Jurkat, Clone E6-1 (cell line): ENCODE results near the gene RGS6.

Experiments
- DNase-seq: peaks from one replicate; pipeline ENCODE4 v3.0.0-alpha.2; 2011; ENCODE audit warnings: low read depth, low spot score
- H3K4me3 ChIP-seq: 2 replicates; pipeline ENCODE4 v1.5.1; 2011; ENCODE audit warnings: mild to moderate bottlenecking, low read length, control low read depth, moderate library complexity

The RGS6 gene

DNA sequence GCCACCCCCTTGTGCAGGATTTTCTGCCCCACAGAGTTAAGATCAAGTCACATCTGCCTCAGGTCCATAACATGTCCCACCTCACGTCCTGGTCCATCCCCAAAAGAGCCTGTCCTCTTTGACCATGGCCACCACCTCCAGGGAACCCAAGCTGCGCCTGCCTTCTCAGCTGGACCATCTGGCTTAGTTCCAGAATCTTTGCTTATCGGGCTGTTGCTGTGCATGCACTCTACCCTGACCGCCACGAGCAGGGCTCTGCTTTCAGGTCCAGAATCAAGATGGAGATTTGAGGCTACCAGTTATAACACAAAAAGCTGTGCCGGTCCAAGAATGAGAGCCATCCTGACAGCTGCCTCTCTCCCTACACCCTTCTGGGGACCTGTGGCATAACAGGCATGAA, 635.0 kb downstream of the RGS6 start:
- DNase-seq: no peak
- H3K4me3 ChIP-seq: no peak overlapping the region

GRCh38 chr14:72568296-72568992, 636.2 kb downstream of the RGS6 start:
- DNase-seq: no peak
- no peak overlapping the region for H3K4me3 ChIP-seq

- H3K4me3 ChIP-seq: no peak overlapping the region
- DNase-seq: no peak
These were observed 641.6 kb downstream of the RGS6 start for GRCh38 chr14:72573725-72574417.

DNA sequence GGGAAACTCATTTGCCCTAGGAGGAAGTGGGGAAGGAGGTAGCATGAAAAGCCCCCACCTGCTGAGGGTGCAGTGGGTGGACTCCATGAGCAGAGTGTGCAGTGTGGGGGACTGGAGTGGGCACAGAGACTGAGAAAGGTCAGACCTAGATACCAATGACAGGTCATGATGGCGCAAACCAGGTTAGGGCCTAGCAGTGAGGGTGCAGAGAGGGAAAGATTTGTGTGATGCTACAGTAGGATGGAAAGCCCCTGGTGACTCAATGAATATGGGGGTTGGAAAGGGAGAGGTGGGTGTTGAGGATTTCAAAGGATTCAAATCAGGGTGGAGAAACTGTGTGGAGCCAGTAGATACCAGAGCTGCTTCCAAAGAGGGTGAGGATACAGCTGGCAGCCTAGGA, 642.5 kb downstream of the RGS6 start:
- no peak for DNase-seq
- no peak overlapping the region for H3K4me3 ChIP-seq

DNA sequence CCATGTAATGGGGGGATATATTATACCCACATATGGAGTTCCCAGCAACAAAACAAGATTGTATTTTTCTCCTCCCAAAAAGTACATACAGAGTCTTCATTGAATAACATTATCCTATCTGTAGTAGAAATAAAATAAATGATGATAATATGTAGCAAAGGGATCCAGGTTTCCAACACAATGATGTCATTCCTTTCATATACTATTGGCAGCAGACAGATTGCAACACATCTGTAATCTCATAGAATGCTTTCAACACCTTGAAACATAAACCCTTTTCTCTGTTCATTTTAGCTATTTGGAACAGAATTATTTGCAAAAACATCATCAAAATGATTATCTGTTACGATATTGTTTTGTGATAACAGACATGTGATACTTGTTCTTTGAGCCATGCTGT, 644.0 kb downstream of the RGS6 start:
- H3K4me3 ChIP-seq: no peak overlapping the region
- DNase-seq: no peak

DNA sequence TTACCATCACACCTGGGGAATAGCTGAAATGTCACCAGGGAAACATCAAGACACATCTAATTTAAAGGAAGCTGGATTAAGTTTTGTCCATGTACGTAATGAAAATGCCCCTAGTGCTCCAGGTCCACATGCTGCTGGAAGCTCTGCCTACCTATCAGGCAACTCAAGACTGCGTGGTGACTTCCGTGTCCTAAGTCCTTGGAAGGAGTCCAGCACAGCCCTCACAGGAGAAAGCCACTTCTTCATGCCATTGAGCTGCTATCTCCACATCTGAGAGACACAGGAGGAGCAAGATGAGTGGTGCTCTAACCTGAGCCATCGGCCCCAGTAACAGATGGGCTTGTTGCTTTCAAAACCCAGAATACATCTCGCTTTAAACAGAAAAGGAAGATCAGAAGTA, 645.3 kb downstream of the RGS6 start:
- no peak for DNase-seq

GRCh38 chr14:72578514-72578913, 646.3 kb downstream of the RGS6 start:
- H3K4me3 ChIP-seq: no peak overlapping the region
- no peak for DNase-seq

More for the DNA sequence above, 645.3 kb downstream of the RGS6 start:
- H3K4me3 ChIP-seq: no peak overlapping the region

DNA sequence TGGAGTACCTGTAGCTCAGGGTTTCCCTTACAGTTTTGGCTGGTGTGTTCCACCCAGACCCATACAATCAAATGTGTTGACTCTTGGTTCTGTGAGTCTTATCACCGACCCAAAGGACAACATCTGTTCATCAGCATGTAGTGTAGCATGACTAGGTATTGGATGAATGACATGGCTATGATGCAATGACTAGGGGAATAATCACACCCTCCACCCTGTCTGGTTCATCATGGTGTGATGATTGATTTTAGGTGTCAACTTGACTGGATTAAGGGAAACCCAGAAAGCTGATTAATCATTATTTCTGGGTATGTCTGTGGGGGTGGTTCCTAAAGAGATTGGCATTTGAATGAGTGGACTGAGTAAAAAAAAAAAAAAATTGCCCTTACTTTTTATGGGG, 650.4 kb downstream of the RGS6 start:
- no peak for DNase-seq
- H3K4me3 ChIP-seq: no peak overlapping the region

GRCh38 chr14:72583316-72584272, 651.4 kb downstream of the RGS6 start:
- DNase-seq: no peak
- no peak overlapping the region for H3K4me3 ChIP-seq

GRCh38 chr14:72588521-72588920, 656.3 kb downstream of the RGS6 start:
- no peak overlapping the region for H3K4me3 ChIP-seq
- DNase-seq: no peak

GRCh38 chr14:72589652-72590051, 657.4 kb downstream of the RGS6 start:
- DNase-seq: no peak
- H3K4me3 ChIP-seq: no peak overlapping the region

GRCh38 chr14:72590577-72590976, 658.3 kb downstream of the RGS6 start:
- DNase-seq: peak; percentile 88

DNA sequence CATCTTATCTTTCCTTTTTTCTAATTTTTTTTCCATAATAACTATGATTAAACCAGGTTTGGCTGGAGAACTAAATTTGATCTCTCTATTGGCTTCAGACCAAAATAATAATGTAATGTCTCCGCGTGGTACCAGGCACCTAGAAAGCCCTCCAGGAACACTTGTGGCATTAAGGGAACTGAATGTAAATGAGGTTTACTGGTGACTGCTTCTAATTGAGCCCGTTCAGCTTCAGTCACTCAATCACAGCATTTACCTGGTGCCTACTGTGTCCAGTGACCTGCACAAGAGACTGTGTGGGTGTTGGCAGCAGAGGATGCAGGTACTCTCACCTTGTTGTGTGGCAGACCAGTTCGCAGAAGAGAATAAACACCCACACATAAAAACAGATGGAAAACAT, 659.2 kb downstream of the RGS6 start:
- no peak for DNase-seq
- no peak overlapping the region for H3K4me3 ChIP-seq

More at GRCh38 chr14:72590577-72590976, 658.3 kb downstream of the RGS6 start:
- H3K4me3 ChIP-seq: no peak overlapping the region

DNA sequence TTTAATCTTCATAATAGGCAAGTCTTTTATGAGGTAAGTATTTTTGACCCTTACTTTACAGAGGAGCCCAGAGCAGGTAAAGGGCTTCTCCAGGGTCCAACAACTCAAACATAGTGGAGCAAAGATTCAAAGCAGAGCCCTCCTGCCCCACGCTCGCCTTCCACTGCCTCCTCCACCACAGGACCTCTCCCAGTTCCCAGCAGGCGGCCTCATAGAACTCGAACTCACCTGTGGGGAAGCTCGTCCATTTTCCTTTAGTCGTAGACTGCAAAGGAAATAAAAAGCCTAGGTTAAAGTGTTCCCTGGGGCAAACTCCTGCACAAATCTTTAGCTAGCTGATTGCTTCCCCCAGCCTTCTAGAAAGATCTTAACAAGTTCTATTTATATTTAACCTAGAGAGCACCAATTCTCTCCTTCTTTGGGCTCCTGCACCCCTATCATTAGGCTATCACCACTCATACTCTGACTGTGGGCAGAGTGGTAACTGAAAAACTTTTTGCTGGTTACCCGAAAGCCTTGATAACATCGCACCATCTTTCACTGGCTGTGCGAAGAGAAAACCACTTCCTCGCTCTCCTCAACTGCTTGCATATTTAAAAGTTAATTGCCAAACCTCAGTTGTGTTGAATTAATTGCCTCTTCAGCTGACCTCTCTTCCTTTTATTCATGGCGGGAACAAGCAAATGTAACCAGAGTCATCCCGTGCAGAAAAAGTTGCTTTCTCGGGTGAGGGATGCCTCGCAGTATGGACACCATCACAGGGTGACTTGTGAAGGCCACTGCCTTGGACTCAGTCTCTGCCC, 662.1 kb downstream of the RGS6 start:
- DNase-seq: peak; percentile 96
- H3K4me3 ChIP-seq: peak overlapping the region; percentile 5; the same call in 1 of the 2 replicates

DNA sequence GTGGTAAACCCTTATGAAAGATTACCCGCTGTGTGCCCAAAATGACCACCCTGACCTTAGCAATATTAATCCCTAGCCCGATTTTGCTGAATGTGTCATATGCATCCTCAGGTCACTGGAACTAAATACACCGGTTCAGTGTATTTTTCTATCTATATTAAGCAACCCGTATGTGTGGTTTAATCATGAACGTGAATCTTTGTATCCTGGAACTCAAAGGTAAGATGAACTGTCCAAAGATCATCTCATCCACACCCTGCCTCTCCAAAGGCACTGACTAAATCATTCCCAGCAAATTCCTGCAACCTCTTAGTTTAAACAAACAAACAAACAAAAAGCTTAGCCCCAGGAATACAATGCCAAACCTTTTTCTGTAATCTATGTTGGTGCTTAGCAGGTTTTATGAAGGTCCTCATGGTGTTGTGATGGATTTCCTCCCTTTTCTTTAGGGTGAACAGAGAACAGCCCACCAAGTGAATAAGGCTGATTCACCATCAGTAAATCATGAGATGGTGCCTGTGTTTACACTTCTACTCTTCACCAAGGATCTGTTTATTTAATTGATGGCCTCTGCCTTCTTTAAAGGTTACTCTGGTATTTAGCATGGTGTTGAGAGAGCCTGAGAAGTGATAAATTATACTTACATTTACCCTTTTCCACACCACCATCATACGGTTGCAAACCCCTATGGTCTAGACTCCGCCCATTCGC, 663.1 kb downstream of the RGS6 start:
- no peak for DNase-seq
- H3K4me3 ChIP-seq: no peak overlapping the region

- no peak for DNase-seq
- H3K4me3 ChIP-seq: no peak overlapping the region
These were observed 665.3 kb downstream of the RGS6 start for GRCh38 chr14:72597252-72598233.

GRCh38 chr14:72598306-72598705, 666.1 kb downstream of the RGS6 start:
- DNase-seq: peak; percentile 63
- no peak overlapping the region for H3K4me3 ChIP-seq
